Astrocyte (in vitro differentiated cells and primary cell): ENCODE data around the gene ANO8. TPM values are rescaled to one million over a fixed set of nuclear protein-coding genes. Genes with fewer than 3 reads are reported as not detected.

ENCODE experiments used
- DNase-seq: peaks from one replicate; pipeline ENCODE4 v3.0.0-alpha.2; 2010; ENCODE audit warnings: low read depth
- FAIRE-seq: peaks from 2 replicates; lab custom pipeline; 2011; peaks lifted over from hg19 to GRCh38; lab: Jason Lieb, UNC
- H2AFZ ChIP-seq: 2 replicates; pipeline ENCODE4 v1.6.0; 2012; ENCODE audit warnings: low read depth, low read length, inconsistent platforms
- H3K27ac ChIP-seq: 2 replicates; pipeline ENCODE4 v1.5.1; 2011; ENCODE audit warnings: low read depth, low read length, inconsistent platforms
- H3K27me3 ChIP-seq: 2 replicates; pipeline ENCODE4 v1.6.0; 2011; ENCODE audit warnings: low read length, inconsistent platforms; ENCODE audit not compliant: insufficient read depth
- H3K36me3 ChIP-seq: 2 replicates; pipeline ENCODE4 v1.5.1; 2011; ENCODE audit warnings: low read length, inconsistent platforms; ENCODE audit not compliant: insufficient read depth
- H3K4me1 ChIP-seq: 2 replicates; pipeline ENCODE4 v1.5.1; 2011; ENCODE audit warnings: low read length, inconsistent platforms; ENCODE audit not compliant: insufficient read depth
- H3K4me2 ChIP-seq: 2 replicates; pipeline ENCODE4 v1.6.0; 2012; ENCODE audit warnings: low read length, inconsistent platforms
- H3K4me3 ChIP-seq: 2 replicates; pipeline ENCODE4 v1.5.1; 2011; ENCODE audit warnings: low read depth, mild to moderate bottlenecking, low read length, inconsistent platforms; ENCODE audit not compliant: insufficient read depth
- H3K79me2 ChIP-seq: 2 replicates; pipeline ENCODE4 v1.6.0; 2012; ENCODE audit warnings: mild to moderate bottlenecking, low read length, inconsistent platforms; ENCODE audit not compliant: insufficient read depth
- H3K9ac ChIP-seq: 2 replicates; pipeline ENCODE4 v1.6.0; 2012; ENCODE audit warnings: mild to moderate bottlenecking, low read length, inconsistent platforms
- H3K9me3 ChIP-seq: 2 replicates; pipeline ENCODE4 v1.5.1; 2012; ENCODE audit warnings: low read depth, mild to moderate bottlenecking, low read length, inconsistent platforms; ENCODE audit not compliant: insufficient read depth
- H4K20me1 ChIP-seq: 2 replicates; pipeline ENCODE4 v1.6.0; 2012; ENCODE audit warnings: low read length, inconsistent platforms; ENCODE audit not compliant: insufficient read depth
- H3K27ac Mint-ChIP-seq: one replicate; pipeline ENCODE4 v1.8.0; 2021; ENCODE audit warnings: mild to moderate bottlenecking, mixed read lengths; ENCODE audit not compliant: unreplicated experiment
- H3K27me3 Mint-ChIP-seq: one replicate; pipeline ENCODE4 v1.8.0; 2021; ENCODE audit warnings: low read depth, mixed read lengths; ENCODE audit not compliant: unreplicated experiment
- H3K36me3 Mint-ChIP-seq: one replicate; pipeline ENCODE4 v1.8.0; 2021; ENCODE audit warnings: low read depth, mixed read lengths; ENCODE audit not compliant: unreplicated experiment
- H3K4me1 Mint-ChIP-seq: one replicate; pipeline ENCODE4 v1.8.0; 2021; ENCODE audit warnings: low read depth, mixed read lengths; ENCODE audit not compliant: unreplicated experiment
- H3K4me3 Mint-ChIP-seq: one replicate; pipeline ENCODE4 v1.8.0; 2021; ENCODE audit warnings: mild to moderate bottlenecking, moderate library complexity, mixed read lengths; ENCODE audit not compliant: unreplicated experiment
- H3K9me3 Mint-ChIP-seq: one replicate; pipeline ENCODE4 v1.8.0; 2021; ENCODE audit warnings: mild to moderate bottlenecking, mixed read lengths; ENCODE audit not compliant: unreplicated experiment
- EZH2 ChIP-seq: IDR thresholded peaks from 2 replicates; pipeline ENCODE4 v1.6.1; 2012; ENCODE audit warnings: mild to moderate bottlenecking, low read length, inconsistent platforms; ENCODE audit not compliant: insufficient read depth
- total RNA-seq: library from RNA; stranded (reverse); gene quantifications from 2 replicates; pipeline ENCODE4 v1.2.1, GENCODE V29; 2021
- TF ChIP-seq, protein P1 (sequence below): IDR thresholded peaks from 2 replicates; pipeline ENCODE4 v1.5.1; 2011; ENCODE audit warnings: low read depth, mild to moderate bottlenecking, inconsistent platforms, low read length, moderate library complexity; ENCODE audit not compliant: insufficient read depth

Gene ANO8
- total RNA-seq, 1 donor from 2014 or later = 8.1 TPM

DNA sequence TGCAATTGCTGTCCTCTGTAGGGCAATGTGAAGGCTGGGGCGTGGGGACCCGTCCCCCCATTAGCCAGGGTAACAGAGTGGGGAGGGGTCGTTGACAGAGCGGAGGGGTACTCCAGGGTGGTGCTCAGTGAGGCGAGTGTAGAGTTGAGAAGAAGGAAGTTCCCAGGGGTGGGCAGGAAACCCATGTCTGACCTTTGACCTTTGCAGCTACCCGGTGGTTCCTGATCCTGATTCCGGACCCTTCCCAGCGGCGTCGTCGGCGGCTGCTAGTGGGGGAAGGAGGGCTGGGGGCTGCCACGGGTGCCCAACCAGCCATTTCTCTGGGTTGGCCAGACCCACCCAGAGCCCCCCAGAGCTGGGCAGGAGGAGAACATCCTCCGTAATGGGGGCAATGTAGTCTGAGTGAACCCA lies 44.6 kb upstream of the ANO8 start:
- no peak overlapping the region for H3K4me3 Mint-ChIP-seq
- no peaks in the 10 kb centered on the region for H3K27me3 ChIP-seq
- FAIRE-seq = no peak
- peak overlapping the region; percentile 9 for H3K27ac Mint-ChIP-seq
- no peak overlapping the region for H3K4me2 ChIP-seq
- no peak overlapping the region for H2AFZ ChIP-seq
- no peaks in the 10 kb centered on the region for H3K9me3 Mint-ChIP-seq
- H4K20me1 ChIP-seq = no peaks in the 10 kb centered on the region
- H3K4me1 Mint-ChIP-seq = no peaks in the 10 kb centered on the region
- peaks cover 5% of the 10 kb centered on the region for H3K4me1 ChIP-seq
- H3K27me3 Mint-ChIP-seq = peaks cover 1% of the 10 kb centered on the region
- H3K79me2 ChIP-seq = no peaks in the 10 kb centered on the region
- no peak overlapping the region for H3K4me3 ChIP-seq
- no peak for DNase-seq
- no peak overlapping the region for H3K9ac ChIP-seq
- H3K36me3 Mint-ChIP-seq = no peaks in the 10 kb centered on the region
- TF ChIP-seq, protein P1, sequence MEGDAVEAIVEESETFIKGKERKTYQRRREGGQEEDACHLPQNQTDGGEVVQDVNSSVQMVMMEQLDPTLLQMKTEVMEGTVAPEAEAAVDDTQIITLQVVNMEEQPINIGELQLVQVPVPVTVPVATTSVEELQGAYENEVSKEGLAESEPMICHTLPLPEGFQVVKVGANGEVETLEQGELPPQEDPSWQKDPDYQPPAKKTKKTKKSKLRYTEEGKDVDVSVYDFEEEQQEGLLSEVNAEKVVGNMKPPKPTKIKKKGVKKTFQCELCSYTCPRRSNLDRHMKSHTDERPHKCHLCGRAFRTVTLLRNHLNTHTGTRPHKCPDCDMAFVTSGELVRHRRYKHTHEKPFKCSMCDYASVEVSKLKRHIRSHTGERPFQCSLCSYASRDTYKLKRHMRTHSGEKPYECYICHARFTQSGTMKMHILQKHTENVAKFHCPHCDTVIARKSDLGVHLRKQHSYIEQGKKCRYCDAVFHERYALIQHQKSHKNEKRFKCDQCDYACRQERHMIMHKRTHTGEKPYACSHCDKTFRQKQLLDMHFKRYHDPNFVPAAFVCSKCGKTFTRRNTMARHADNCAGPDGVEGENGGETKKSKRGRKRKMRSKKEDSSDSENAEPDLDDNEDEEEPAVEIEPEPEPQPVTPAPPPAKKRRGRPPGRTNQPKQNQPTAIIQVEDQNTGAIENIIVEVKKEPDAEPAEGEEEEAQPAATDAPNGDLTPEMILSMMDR = no peak
- no peak for TF ChIP-seq EZH2
- H3K36me3 ChIP-seq = no peaks in the 10 kb centered on the region
- H3K9me3 ChIP-seq = no peaks in the 10 kb centered on the region
- no peak overlapping the region for H3K27ac ChIP-seq

DNA sequence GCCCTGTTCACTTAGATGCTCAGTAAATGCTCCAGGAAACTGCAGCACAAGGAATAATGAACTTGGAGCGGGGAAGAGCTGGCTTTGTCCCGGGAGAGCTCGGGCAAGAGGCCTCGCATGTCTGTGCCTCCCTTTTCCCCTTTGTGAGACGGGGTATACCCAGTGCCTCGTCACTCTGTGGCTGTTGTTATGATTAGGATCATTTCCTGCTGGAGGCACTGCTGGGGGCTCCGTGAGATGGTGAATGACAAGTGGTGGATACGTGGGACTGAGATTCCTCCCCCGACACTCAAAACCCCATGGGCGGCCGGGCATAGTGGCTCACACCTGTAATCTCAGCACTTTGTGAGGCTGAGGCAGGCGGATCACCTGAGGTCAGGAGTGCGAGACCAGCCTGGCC lies 43.6 kb upstream of the ANO8 start:
- Histone ChIP-seq H3K79me2 (no peaks in the 10 kb centered on the region), H3K4me1 (peaks cover 5% of the 10 kb centered on the region), H3K27me3 (no peaks in the 10 kb centered on the region), H3K4me3 (no peak overlapping the region), H3K4me2 (no peak overlapping the region), H3K27ac (no peak overlapping the region), H4K20me1 (no peaks in the 10 kb centered on the region), H2AFZ (no peak overlapping the region), H3K9ac (no peak overlapping the region), H3K9me3 (no peaks in the 10 kb centered on the region), H3K36me3 (no peaks in the 10 kb centered on the region)
- H3K9me3 Mint-ChIP-seq = no peaks in the 10 kb centered on the region
- H3K36me3 Mint-ChIP-seq = no peaks in the 10 kb centered on the region
- no peak overlapping the region for H3K4me3 Mint-ChIP-seq
- TF ChIP-seq EZH2 = no peak
- TF ChIP-seq, protein P1 = no peak
- no peak for DNase-seq
- H3K27ac Mint-ChIP-seq = no peak overlapping the region
- peaks cover 2% of the 10 kb centered on the region for H3K27me3 Mint-ChIP-seq
- FAIRE-seq = no peak
- H3K4me1 Mint-ChIP-seq = no peaks in the 10 kb centered on the region

DNA sequence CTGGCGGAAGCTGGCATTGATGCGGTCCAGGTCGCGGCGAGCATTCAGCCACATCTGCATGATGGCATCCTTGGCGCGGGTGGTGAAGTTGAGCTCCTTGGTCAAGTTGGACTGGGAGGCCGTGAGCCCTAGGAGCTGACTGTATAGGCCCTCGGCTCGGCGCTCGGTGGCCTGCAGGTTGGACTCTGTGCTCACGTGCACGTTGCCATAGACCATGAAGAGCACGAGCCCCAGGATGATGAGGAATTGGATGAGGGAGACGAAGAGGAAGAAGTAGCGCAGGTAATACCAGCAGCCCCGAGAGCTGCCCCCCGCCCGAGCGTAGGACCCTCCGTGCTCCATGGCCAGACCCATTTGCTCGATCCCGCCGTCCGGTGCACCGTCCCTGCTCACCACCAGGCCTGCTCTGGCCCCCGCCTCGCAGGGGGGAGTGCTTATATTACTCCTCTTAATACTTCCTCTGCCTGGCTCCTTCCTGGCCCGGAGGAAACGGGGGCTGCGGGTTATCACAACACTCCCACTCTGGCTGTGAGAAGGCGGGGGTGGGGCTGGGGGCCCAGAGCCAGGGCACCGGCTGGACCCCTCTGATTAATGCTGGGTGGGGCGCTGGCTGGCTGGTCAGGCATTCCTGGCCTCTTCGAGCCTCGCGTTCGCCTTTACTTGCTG lies 42.4 kb upstream of the ANO8 start, which contains the start of gene PLVAP:
PLVAP (minus strand) TSS at position 408 of the 666 bp plus-strand sequence; CDS start at position 354, 54 bp downstream.
- Histone ChIP-seq H3K4me2 (no peak within 1 kb of the TSS), H3K27ac (no peak within 1 kb of the TSS), H4K20me1 (no peaks in the 10 kb centered on the region), H3K4me3 (no peak within 1 kb of the TSS), H3K4me1 (peaks cover 5% of the 10 kb centered on the region), H3K9me3 (no peaks in the 10 kb centered on the region), H2AFZ (no peak within 1 kb of the TSS), H3K9ac (no peak within 1 kb of the TSS), H3K79me2 (no peaks in the 10 kb centered on the region), H3K27me3 (no peaks in the 10 kb centered on the region), H3K36me3 (no peaks in the 10 kb centered on the region)
- H3K27ac Mint-ChIP-seq = no peak within 1 kb of the TSS
- DNase-seq (no peak), FAIRE-seq (no peak)
- H3K9me3 Mint-ChIP-seq = no peaks in the 10 kb centered on the region
- peaks cover 2% of the 10 kb centered on the region for H3K27me3 Mint-ChIP-seq
- H3K36me3 Mint-ChIP-seq = no peaks in the 10 kb centered on the region
- no peak for TF ChIP-seq EZH2
- TF ChIP-seq, protein P1 = no peak
- no peaks in the 10 kb centered on the region for H3K4me1 Mint-ChIP-seq
- no peak within 1 kb of the TSS for H3K4me3 Mint-ChIP-seq
